ENCODE measurements around the gene PPP1R9A.

GRCh38 chr7:94933256-94933990, 26.0 kb downstream of the PPP1R9A start:
- TF ChIP-seq POLR2A (IDR thresholded peaks at IDR 0.05) (no peak), EP300 (IDR thresholded peaks at IDR 0.05) (no peak)
- TF ChIP-seq, protein P1, sequence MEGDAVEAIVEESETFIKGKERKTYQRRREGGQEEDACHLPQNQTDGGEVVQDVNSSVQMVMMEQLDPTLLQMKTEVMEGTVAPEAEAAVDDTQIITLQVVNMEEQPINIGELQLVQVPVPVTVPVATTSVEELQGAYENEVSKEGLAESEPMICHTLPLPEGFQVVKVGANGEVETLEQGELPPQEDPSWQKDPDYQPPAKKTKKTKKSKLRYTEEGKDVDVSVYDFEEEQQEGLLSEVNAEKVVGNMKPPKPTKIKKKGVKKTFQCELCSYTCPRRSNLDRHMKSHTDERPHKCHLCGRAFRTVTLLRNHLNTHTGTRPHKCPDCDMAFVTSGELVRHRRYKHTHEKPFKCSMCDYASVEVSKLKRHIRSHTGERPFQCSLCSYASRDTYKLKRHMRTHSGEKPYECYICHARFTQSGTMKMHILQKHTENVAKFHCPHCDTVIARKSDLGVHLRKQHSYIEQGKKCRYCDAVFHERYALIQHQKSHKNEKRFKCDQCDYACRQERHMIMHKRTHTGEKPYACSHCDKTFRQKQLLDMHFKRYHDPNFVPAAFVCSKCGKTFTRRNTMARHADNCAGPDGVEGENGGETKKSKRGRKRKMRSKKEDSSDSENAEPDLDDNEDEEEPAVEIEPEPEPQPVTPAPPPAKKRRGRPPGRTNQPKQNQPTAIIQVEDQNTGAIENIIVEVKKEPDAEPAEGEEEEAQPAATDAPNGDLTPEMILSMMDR (IDR thresholded peaks at IDR 0.05) = no peak

All from sigmoid colon (tissue), 4 donors.